Measurements from ENCODE around the gene ADIPOR2. TPM values are rescaled to one million over a fixed set of nuclear protein-coding genes. Genes with fewer than 3 reads are reported as not detected.

ADIPOR2 gene
- total RNA-seq, 1 experiment from 2014 or later: 26.5 TPM

- Histone ChIP-seq H3K9me3 (ENCODE audit: low read length) (no peaks in the 10 kb centered on the region), H3K27me3 (ENCODE audit: low read length) (no peaks in the 10 kb centered on the region), H2AFZ (ENCODE audit: low read length) (no peak overlapping the region), H4K20me1 (ENCODE audit: low read length) (no peaks in the 10 kb centered on the region), H3K9ac (ENCODE audit: low read length) (no peak overlapping the region), H3K4me3 (ENCODE audit: low read length) (no peak overlapping the region), H3K79me2 (ENCODE audit: low read length) (no peaks in the 10 kb centered on the region), H3K36me3 (ENCODE audit: low read depth, low read length) (no peaks in the 10 kb centered on the region), H3K27ac (ENCODE audit: low read length) (no peak overlapping the region), H3K4me2 (ENCODE audit: low read length) (no peak overlapping the region), H3F3A (ENCODE audit: low read length, unreplicated experiment) (no peaks in the 10 kb centered on the region), H3K9me2 (replicated peaks; ENCODE audit: low read length) (no peaks in the 10 kb centered on the region), H3K4me1 (ENCODE audit: insufficient read depth, low read length) (no peaks in the 10 kb centered on the region)
- ChIA-PET CTCF (no interaction called here), POLR2A (ENCODE audit: unreplicated experiment) (no interaction called here)
- TF ChIP-seq EZH2 (IDR thresholded peaks at IDR 0.05; ENCODE audit: low read length, unreplicated experiment) (no peak), CTCF (conservative IDR thresholded peaks at IDR 0.05; ENCODE audit: low read depth, low read length) (no peak), EZH2phosphoT487 (IDR thresholded peaks at IDR 0.05; ENCODE audit: borderline replicate concordance, low read length) (no peak)
- no peak for ATAC-seq
- no TSS peak for BruUV-seq (replicated peaks)
- DNase-seq: no peak
- intact Hi-C loops (cut with micrococcal nuclease): loop anchor here (10.0 kb wide), 2 partner anchors 48 to 278 kb away; no protein-coding TSS in a partner anchor
Observed at GRCh38 chr12:1656902-1657301, 34.0 kb upstream of the ADIPOR2 start.

GRCh38 chr12:1657688-1658087, 33.2 kb upstream of the ADIPOR2 start:
- H3K27ac ChIP-seq (ENCODE audit: low read length): no peak overlapping the region
- no peaks in the 10 kb centered on the region for H3F3A ChIP-seq (ENCODE audit: low read length, unreplicated experiment)
- no peak overlapping the region for H2AFZ ChIP-seq (ENCODE audit: low read length)
- no peaks in the 10 kb centered on the region for H3K27me3 ChIP-seq (ENCODE audit: low read length)
- BruUV-seq (replicated peaks): no TSS peak
- ChIA-PET POLR2A (ENCODE audit: unreplicated experiment) (no interaction called here), CTCF (interaction anchor here (0.5 to 0.6 kb wide), 2 partner anchors 112 to 119 kb away, joined by 3 to 5 read pairs; no protein-coding TSS in a partner anchor)
- no peaks in the 10 kb centered on the region for H3K36me3 ChIP-seq (ENCODE audit: low read depth, low read length)
- ATAC-seq (no peak), DNase-seq (no peak)
- H3K9ac ChIP-seq (ENCODE audit: low read length): no peak overlapping the region
- no peak overlapping the region for H3K4me2 ChIP-seq (ENCODE audit: low read length)
- TF ChIP-seq EZH2phosphoT487 (IDR thresholded peaks at IDR 0.05; ENCODE audit: borderline replicate concordance, low read length): no peak
- no peak for TF ChIP-seq CTCF (conservative IDR thresholded peaks at IDR 0.05; ENCODE audit: low read depth, low read length)
- TF ChIP-seq EZH2 (IDR thresholded peaks at IDR 0.05; ENCODE audit: low read length, unreplicated experiment): no peak
- H3K4me3 ChIP-seq (ENCODE audit: low read length): no peak overlapping the region
- H3K9me2 ChIP-seq (replicated peaks; ENCODE audit: low read length): no peaks in the 10 kb centered on the region
- intact Hi-C loops (cut with micrococcal nuclease): loop anchor here (10.0 kb wide), 2 partner anchors 47 to 277 kb away; no protein-coding TSS in a partner anchor
- no peaks in the 10 kb centered on the region for H3K9me3 ChIP-seq (ENCODE audit: low read length)
- no peaks in the 10 kb centered on the region for H3K79me2 ChIP-seq (ENCODE audit: low read length)
- no peaks in the 10 kb centered on the region for H3K4me1 ChIP-seq (ENCODE audit: insufficient read depth, low read length)
- H4K20me1 ChIP-seq (ENCODE audit: low read length): no peaks in the 10 kb centered on the region

GRCh38 chr12:1660304-1661187, 30.3 kb upstream of the ADIPOR2 start:
- POLR2A ChIA-PET (ENCODE audit: unreplicated experiment): no interaction called here
- TF ChIP-seq CTCF (conservative IDR thresholded peaks at IDR 0.05; ENCODE audit: low read depth, low read length) (no peak), EZH2phosphoT487 (IDR thresholded peaks at IDR 0.05; ENCODE audit: borderline replicate concordance, low read length) (no peak), EZH2 (IDR thresholded peaks at IDR 0.05; ENCODE audit: low read length, unreplicated experiment) (no peak)
- BruUV-seq (replicated peaks): no TSS peak
- Histone ChIP-seq H3K9me3 (ENCODE audit: low read length) (no peaks in the 10 kb centered on the region), H3K79me2 (ENCODE audit: low read length) (no peaks in the 10 kb centered on the region), H3K9me2 (replicated peaks; ENCODE audit: low read length) (no peaks in the 10 kb centered on the region), H3K36me3 (ENCODE audit: low read depth, low read length) (no peaks in the 10 kb centered on the region), H3K4me1 (ENCODE audit: insufficient read depth, low read length) (no peaks in the 10 kb centered on the region), H4K20me1 (ENCODE audit: low read length) (no peaks in the 10 kb centered on the region), H3F3A (ENCODE audit: low read length, unreplicated experiment) (no peaks in the 10 kb centered on the region), H3K4me3 (ENCODE audit: low read length) (no peak overlapping the region), H2AFZ (ENCODE audit: low read length) (no peak overlapping the region), H3K9ac (ENCODE audit: low read length) (no peak overlapping the region), H3K27ac (ENCODE audit: low read length) (no peak overlapping the region), H3K4me2 (ENCODE audit: low read length) (no peak overlapping the region), H3K27me3 (ENCODE audit: low read length) (no peaks in the 10 kb centered on the region)
- ATAC-seq (no peak), DNase-seq (no peak)
- intact Hi-C loops (cut with micrococcal nuclease): no loop called here
- CTCF ChIA-PET: no interaction called here

All from PC-3 (cell line).